K562 (cell line): Measurements from ENCODE around the gene SEC31A. TPM values are rescaled to one million over a fixed set of nuclear protein-coding genes. Genes with fewer than 3 reads are reported as not detected.
A peak's percentile ranks its signal among the peaks of the same experiment; 100 is the strongest.

ENCODE experiments used
- FOXP1 ChIP-seq: sonication (generic); formaldehyde crosslinking; IDR thresholded peaks from 2 replicates; pipeline ENCODE4 v1.8.0; 2022; ENCODE audit warnings: mild to moderate bottlenecking, missing genetic modification reagents
- HDAC2 ChIP-seq: fragments of 450-650 bp; IDR thresholded peaks from 2 replicates; pipeline ENCODE4 v1.6.1; 2016; ENCODE audit warnings: mild to moderate bottlenecking
- HDAC8 ChIP-seq: fragments of 450-650 bp; IDR thresholded peaks from 2 replicates; pipeline ENCODE4 v1.6.1; 2016; ENCODE audit warnings: mild to moderate bottlenecking, missing genetic modification characterization, moderate library complexity, missing compliant biosample characterization
- HEY1 ChIP-seq: fragments of 250-450 bp; sonication (Bioruptor Pico); IDR thresholded peaks from 2 replicates; pipeline ENCODE4 v1.5.0; 2020; ENCODE audit warnings: mild to moderate bottlenecking, moderate library complexity, borderline replicate concordance
- KLF16 ChIP-seq: IDR thresholded peaks from 2 replicates; pipeline ENCODE4 v1.6.1; 2016; ENCODE audit warnings: antibody characterized with exemption
- NFIC ChIP-seq: fragments of 450-650 bp; IDR thresholded peaks from 2 replicates; pipeline ENCODE4 v1.6.1; 2017; ENCODE audit warnings: mild to moderate bottlenecking, inconsistent platforms
- NFIX ChIP-seq: fragments of 250-450 bp; sonication (Bioruptor Pico); IDR thresholded peaks from 2 replicates; pipeline ENCODE4 v1.4.0; 2020; ENCODE audit warnings: low read depth, mild to moderate bottlenecking, moderate library complexity
- REST ChIP-seq, 2 experiments: fragments of 450-650 bp; formaldehyde crosslinking in 1 of 2; IDR thresholded peaks; 2 replicates each; pipeline versions ENCODE4 v1.4.0 to v1.6.1; 2014 to 2020; ENCODE audit warnings: mild to moderate bottlenecking in 2 of 2, borderline replicate concordance in 1 of 2, low read depth in 1 of 2
- SMAD4 ChIP-seq: fragments of 250-450 bp; sonication (Bioruptor Pico); conservative IDR thresholded peaks from 2 replicates; pipeline ENCODE4 v1.8.0; 2021; ENCODE audit warnings: inconsistent platforms, mild to moderate bottlenecking, moderate library complexity
- STAT6 ChIP-seq: sonication (generic); formaldehyde crosslinking; IDR thresholded peaks from 2 replicates; pipeline ENCODE4 v1.8.1; 2023; ENCODE audit warnings: mild to moderate bottlenecking, missing genetic modification reagents
- TCF3 ChIP-seq: sonication (generic); formaldehyde crosslinking; IDR thresholded peaks from 2 replicates; pipeline ENCODE4 v1.4.0; 2020; ENCODE audit warnings: mild to moderate bottlenecking, missing genetic modification reagents
- ZBTB26 ChIP-seq: fragments of 450-650 bp; formaldehyde crosslinking; IDR thresholded peaks from 2 replicates; pipeline ENCODE4 v1.4.0; 2022; ENCODE audit warnings: missing genetic modification characterization
- ZBTB34 ChIP-seq: fragments of 250-450 bp; sonication (Bioruptor Pico); IDR thresholded peaks from 2 replicates; pipeline ENCODE4 v1.8.0; 2021; ENCODE audit warnings: mild to moderate bottlenecking, moderate library complexity
- ZNF655 ChIP-seq: fragments of 250-450 bp; sonication (Bioruptor Pico); IDR thresholded peaks from 2 replicates; pipeline ENCODE4 v1.5.0; 2021
- polyA plus RNA-seq, 8 experiments: library from polyadenylated mRNA; depleted of rRNA in 4 of 8; stranded (reverse) in 5 of 8; unstranded in 3 of 8; fragments of >200 nt; fragmentation: Nextera tagmentation in 2 of 8; fragmentation: Illumina TruSeq in 1 of 8; extraction: Ambion mirVana in 2 of 8; extraction: Trizol in 1 of 8; gene quantifications; 2 replicates each; pipeline versions ENCODE4 v1.2.1 to v1.2.3, GENCODE V29; 2011 to 2014; ENCODE audit warnings: inconsistent platforms in 1 of 8, missing spikeins in 1 of 8
- total RNA-seq, 7 experiments: library from RNA; depleted of rRNA in 6 of 7; stranded (reverse); fragments of >200 nt in 6 of 7; fragmentation: Illumina TruSeq in 2 of 7; extraction: Trizol in 2 of 7; gene quantifications; 2 replicates each; pipeline versions ENCODE4 v1.2.1 to v1.2.3, GENCODE V29; 2011 to 2021; ENCODE audit warnings: low replicate concordance in 1 of 7

SEC31A gene
- total and polyA plus RNA-seq, 9 of the 15 experiments (the other 6 are each of a cell fraction or from before 2014, with no cell fraction given): 78.9 to 241 (median 173) TPM

- TF ChIP-seq ZNF655 (CRISPR knock-in tag) (no peak), KLF16 (no peak), NFIX (CRISPR knock-in tag) (no peak), HDAC2 (no peak), NFIC (peak; percentile 68), ZBTB26 (no peak), REST (IDR thresholded peaks at IDR 0.05; ENCODE audit: borderline replicate concordance) (no peak), REST (CRISPR knock-in tag; IDR thresholded peaks at IDR 0.05; ENCODE audit: low read depth) (no peak), TCF3 (CRISPR knock-in tag) (no peak), ZBTB34 (CRISPR knock-in tag) (no peak), HDAC8 (tag) (no peak), SMAD4 (CRISPR knock-in tag) (no peak), STAT6 (CRISPR knock-in tag) (no peak), HEY1 (CRISPR knock-in tag) (no peak), FOXP1 (CRISPR knock-in tag) (no peak)
These were observed 110.2 kb downstream of the SEC31A start (continued) for GRCh38 chr4:82780752-82781231.
